Measurements from ENCODE around the gene TTC6.

DNA sequence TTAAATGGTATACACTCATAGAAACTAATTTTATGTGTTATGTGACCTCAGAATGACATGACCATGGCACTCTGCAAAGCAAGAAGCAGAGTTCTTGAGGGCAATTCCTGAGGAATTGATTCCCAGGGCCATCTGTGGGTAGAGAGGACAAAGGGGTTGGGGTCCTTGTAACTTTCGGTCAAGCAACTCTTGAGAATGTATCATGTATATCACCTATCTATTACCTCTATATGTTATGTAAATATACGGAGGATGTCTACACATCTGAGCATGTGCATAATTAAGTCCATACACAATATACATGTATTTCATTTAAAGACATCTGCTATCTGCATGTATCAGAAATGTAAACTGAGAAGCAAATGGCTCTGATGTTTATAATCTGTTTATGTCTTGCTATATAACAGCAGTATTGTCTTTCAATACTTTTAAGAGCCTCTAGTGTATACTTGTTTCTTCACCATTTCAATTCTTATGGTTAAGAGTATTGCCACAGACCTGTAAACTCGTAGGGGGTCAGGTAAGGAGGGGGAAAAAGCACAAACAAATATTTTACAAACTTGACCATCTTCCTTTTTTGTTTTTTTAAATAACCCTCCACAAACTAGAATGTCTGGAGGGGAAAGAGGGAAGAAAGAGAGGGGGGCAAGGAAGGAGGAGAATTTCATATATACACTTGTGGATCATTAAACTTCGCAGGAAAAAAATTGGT lies 4.8 kb upstream of the TTC6 start:
- TF ChIP-seq POLR2AphosphoS5 (IDR thresholded peaks at IDR 0.05; ENCODE audit: low read depth, low read length), result no peak
- TF ChIP-seq, protein P1, sequence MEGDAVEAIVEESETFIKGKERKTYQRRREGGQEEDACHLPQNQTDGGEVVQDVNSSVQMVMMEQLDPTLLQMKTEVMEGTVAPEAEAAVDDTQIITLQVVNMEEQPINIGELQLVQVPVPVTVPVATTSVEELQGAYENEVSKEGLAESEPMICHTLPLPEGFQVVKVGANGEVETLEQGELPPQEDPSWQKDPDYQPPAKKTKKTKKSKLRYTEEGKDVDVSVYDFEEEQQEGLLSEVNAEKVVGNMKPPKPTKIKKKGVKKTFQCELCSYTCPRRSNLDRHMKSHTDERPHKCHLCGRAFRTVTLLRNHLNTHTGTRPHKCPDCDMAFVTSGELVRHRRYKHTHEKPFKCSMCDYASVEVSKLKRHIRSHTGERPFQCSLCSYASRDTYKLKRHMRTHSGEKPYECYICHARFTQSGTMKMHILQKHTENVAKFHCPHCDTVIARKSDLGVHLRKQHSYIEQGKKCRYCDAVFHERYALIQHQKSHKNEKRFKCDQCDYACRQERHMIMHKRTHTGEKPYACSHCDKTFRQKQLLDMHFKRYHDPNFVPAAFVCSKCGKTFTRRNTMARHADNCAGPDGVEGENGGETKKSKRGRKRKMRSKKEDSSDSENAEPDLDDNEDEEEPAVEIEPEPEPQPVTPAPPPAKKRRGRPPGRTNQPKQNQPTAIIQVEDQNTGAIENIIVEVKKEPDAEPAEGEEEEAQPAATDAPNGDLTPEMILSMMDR (IDR thresholded peaks at IDR 0.05), result no peak
- TF ChIP-seq SIN3A (IDR thresholded peaks at IDR 0.05; ENCODE audit: borderline replicate concordance, insufficient read depth, low read depth, low read length), result no peak
- TF ChIP-seq, protein P2, sequence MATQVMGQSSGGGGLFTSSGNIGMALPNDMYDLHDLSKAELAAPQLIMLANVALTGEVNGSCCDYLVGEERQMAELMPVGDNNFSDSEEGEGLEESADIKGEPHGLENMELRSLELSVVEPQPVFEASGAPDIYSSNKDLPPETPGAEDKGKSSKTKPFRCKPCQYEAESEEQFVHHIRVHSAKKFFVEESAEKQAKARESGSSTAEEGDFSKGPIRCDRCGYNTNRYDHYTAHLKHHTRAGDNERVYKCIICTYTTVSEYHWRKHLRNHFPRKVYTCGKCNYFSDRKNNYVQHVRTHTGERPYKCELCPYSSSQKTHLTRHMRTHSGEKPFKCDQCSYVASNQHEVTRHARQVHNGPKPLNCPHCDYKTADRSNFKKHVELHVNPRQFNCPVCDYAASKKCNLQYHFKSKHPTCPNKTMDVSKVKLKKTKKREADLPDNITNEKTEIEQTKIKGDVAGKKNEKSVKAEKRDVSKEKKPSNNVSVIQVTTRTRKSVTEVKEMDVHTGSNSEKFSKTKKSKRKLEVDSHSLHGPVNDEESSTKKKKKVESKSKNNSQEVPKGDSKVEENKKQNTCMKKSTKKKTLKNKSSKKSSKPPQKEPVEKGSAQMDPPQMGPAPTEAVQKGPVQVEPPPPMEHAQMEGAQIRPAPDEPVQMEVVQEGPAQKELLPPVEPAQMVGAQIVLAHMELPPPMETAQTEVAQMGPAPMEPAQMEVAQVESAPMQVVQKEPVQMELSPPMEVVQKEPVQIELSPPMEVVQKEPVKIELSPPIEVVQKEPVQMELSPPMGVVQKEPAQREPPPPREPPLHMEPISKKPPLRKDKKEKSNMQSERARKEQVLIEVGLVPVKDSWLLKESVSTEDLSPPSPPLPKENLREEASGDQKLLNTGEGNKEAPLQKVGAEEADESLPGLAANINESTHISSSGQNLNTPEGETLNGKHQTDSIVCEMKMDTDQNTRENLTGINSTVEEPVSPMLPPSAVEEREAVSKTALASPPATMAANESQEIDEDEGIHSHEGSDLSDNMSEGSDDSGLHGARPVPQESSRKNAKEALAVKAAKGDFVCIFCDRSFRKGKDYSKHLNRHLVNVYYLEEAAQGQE (IDR thresholded peaks at IDR 0.05; ENCODE audit: insufficient read depth in 1 of 2, low read depth in 2 of 2, low read length in 1 of 2), result no peak
- TF ChIP-seq TCF7L2 (IDR thresholded peaks at IDR 0.05; ENCODE audit: low read depth, low read length), result no peak

All from Panc1 (cell line).